NCI-H345 treated with DMSO at 0.1 percent for 48 hours (cell line): ENCODE data around the gene CFAP74.

ENCODE experiments used
- DNase-seq: peaks from one replicate; lab custom pipeline; 2025; ENCODE audit not compliant: unreplicated experiment; lab: John Stamatoyannopoulos, UW

The CFAP74 gene

DNA sequence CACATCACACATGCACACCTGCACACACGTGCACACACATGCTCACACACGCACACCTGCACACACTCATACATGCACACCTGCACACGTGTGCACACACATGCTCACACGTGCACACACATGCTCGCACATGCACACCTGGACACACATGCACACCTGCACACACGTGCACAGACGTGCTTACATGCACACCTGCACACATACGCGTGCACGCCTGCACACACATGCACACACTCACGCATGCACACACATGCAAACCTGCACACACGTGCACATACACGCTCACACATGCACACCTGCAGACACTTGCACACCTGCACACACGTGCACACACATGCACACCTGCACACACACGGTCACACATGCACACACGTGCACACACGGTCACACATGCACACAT, 32.6 kb downstream of the CFAP74 start:
- no peak for DNase-seq

- DNase-seq: no peak
These were observed 33.5 kb downstream of the CFAP74 start for GRCh38 chr1:1969953-1970716.

DNA sequence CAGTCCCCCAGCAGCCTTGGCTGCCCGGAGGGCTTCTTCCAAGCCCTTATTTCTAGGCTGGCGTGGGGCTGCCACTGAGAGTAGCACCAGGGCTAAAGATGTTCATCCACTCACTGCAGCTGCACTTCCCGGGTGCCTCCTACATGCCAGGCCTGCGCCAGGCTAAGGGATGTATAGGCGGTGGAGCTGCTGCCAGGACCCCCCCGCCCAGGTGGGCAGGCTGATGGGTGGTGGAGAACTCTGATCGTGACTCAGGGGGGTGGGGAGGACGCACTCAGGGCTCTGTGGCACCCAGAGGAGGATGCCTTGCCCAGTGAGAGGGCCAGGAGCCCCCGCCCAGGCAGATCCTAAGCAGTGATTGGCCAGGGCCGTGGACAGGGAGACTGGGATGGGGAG, 34.1 kb downstream of the CFAP74 start:
- DNase-seq: no peak

DNA sequence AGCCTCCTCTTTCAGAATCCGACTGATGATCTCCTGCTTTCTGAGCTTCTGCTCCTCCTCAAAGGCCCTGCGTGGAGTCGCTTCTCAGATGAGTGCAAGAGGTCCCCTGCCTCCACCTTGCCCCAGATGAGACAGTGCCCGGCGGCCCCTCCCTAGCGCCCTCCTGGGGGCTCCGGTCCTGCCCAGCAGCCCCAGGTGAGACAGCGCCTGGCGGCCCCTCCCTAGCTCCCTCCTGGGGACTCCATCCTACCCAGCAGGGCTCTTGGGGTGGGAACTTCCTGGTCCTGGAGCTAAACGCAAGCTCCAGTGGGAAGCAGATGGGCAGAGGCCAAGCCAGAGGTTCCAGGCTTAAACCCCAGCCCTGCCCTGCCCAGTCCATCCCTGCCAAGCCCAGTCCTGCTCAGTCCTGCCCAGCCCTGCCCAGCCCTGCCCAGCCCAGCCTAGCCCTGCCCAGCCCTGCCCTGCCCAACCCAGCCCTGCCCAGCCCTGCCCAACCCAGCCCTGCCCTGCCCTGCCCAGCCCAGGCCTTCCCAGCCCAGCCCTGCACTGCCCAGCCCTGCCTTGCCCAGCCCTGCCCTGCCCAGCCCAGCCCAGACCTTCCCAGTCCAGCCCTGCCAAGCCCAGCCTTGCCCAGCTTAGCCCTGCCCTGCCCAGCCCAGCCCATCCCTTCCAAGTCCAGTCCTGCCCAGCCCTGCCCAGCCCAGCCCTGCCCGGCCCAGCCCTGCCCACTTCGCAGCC, 34.6 kb downstream of the CFAP74 start:
- DNase-seq: no peak

- DNase-seq: no peak
These were observed 35.7 kb downstream of the CFAP74 start for GRCh38 chr1:1967879-1968278.

DNA sequence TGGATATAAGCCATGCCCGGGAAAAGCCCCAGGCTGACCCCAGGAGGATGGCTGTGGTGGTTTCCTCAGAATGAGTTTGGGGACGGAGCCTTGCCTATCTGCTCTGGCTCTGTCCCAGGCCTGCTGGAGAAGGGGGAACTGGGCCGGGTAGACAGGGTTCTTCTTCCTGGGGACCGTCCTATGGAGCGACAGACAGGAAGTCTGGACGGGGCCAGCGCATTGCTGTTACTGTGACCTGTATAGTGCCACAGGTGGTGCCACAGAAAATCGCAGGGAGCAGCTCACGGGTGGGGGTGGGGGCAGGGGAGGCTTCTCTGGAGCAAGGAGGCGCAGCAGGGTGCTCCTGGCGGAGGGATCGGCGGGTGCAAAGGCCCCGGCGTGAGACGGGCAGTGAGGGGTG, 36.4 kb downstream of the CFAP74 start:
- no peak for DNase-seq

DNA sequence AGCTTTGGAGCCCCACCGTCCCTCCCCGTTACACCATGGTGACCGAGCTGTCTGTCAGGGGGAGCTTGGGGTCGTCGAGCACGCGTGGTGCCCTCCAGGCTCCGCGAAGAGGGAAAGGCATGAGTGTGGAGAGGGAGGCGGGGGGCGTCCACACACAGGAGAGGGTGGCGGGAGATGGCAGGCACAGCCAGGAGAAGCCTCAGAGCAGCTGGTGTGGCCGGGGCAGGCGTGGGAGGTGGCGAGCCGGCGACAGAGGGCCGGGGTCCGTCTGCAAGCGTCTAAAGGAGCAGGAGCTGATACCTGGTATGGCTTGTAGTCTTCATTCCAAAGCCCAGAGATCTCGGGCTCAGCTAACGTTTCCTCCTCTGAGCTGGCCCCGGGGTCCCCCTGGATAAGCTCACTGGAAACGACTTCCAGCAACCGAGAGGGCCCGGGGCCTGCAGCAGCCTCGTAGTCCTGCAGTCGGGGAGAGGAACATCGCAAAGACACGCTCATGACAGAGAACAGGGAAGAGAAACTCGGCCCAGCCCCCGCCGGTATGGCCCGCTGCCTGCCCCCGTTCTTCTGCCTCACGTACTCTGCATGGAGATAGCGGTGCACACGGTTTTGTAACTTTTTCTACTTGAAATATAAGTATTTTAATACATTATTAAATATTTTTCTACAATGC, 37.4 kb downstream of the CFAP74 start:
- DNase-seq: no peak

GRCh38 chr1:1965546-1965945, 38.0 kb downstream of the CFAP74 start:
- DNase-seq: no peak

DNA sequence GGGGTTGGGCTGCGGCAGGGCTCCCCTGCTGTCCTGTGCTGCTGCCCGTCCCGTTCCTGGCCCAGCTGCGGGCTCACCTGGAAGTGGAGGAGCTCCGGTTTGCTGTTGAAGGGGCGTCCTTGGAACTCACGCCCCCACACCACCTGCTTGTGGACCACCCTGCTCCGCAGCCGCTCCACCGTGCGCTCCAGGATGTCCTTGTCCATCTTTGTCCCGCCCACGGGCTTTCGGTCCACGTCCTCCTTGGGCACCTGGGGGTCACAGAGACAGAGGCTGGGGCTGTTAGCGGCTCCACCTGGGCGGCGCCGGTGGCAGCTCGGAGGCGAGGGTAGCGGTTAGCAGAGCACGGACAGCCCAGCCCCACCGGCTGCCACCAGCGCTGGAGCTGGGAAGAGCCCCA, 38.8 kb downstream of the CFAP74 start:
- no peak for DNase-seq

DNA sequence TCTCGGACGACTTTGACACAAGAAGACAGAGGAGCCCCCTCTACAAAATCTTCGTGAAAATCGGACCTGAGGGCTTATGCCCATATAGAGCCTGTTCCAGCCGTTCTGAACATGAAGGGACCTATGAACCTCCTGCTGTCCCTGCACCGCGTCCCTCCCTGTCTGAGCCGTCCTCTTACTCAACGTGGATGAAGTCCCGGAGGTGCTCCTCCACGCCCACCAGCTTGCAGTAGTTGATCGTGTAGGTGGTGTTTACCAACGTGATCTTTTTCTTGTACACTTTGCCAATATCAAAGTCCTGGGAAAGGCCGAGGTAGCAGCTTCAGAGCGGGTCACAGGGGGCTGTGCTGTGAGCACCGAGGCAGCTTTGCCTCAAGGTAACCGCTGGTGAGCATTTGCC, 40.0 kb downstream of the CFAP74 start:
- DNase-seq: no peak

DNA sequence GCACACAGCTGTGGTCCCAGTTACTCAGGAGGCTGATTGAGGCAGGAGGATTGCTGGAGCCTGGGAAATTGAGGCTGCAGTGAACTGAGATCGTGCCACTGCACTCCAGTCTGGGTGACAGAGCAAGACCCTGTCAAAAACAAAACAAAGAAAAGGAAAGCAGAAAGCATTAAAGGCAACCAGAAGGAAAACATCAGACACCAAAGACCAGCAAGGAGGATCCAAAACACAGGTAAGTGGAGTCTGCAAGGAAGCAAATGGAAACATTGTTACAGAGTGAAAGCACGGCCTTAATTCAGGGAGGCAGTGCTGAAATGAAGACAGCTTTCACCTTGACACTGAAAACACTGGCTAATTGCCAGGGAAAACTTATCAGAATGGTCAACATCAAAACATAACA, 40.8 kb downstream of the CFAP74 start:
- no peak for DNase-seq

- DNase-seq: no peak
These were observed 42.9 kb downstream of the CFAP74 start for GRCh38 chr1:1960480-1961196.

- peak; percentile 66 for DNase-seq
These were observed 43.6 kb downstream of the CFAP74 start for GRCh38 chr1:1959840-1960479.

DNA sequence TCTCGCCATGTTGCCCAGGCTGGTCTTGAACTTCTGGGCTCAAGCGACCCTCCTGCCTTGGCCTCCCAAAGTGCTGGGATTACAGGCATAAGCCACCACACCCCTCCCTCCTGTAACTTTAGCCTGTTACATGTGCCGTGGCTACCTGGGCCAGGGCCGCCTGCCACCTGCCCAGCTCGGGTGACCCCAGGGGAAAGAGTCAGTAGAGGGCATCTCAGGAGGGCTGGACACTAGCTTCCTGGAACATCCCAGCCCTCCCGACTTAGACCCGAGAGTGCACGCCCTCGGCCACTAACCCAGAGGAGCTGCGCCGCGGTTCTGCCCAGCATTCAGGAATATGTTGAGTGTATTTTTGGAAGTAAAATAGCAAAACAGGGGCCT, 44.1 kb downstream of the CFAP74 start:
- DNase-seq: no peak

DNA sequence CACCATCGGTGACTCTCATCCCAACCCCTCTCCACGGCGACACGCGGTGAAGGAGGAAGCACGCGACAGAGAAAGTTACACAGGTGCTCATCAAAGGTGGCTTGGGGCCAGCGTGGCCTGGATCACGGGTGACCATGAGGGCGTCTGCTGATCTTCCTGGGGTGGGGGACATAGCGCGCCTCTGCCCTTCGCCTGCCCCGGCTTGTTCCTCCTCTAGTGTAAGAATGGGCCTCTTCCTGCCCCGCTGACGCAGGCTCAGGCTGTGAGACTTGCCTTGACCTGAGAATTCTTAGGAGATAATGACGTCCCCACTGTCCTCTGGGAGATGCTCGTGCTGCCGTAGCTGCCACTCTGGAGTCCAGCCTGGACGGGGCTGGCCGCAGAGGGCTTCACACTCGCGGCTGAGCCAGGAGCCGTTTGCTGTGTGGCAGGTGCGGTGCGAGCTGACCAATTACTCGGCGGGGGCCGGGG, 45.5 kb downstream of the CFAP74 start:
- no peak for DNase-seq

GRCh38 chr1:1957533-1957961, 46.0 kb downstream of the CFAP74 start:
- no peak for DNase-seq

GRCh38 chr1:1956586-1957532, 46.7 kb downstream of the CFAP74 start:
- DNase-seq: no peak

- no peak for DNase-seq
These were observed 47.5 kb downstream of the CFAP74 start for GRCh38 chr1:1956101-1956500.

DNA sequence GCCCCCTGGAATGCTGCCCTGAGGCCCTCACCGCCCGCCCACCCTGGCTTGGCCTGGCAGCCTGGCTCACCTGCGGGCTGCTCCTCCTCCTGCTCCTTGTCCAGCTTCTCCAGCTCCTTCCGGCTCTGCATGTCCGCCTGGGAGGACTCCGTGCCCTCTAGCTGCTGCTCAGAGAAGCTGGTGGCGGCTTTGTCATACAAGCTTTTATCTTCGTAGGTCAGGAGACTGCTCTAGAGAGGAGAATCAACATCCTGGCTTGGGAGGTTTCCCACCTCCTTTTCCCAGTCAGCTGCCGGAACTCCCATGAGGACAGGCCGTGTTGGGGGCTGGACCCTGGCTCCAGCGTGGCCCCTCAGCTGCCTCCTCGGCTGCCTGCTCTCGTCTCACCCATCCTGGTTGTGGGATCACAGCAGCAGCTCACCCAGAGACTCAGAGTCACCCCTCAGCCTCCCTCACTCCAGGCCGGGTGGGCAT, 47.9 kb downstream of the CFAP74 start:
- no peak for DNase-seq
